NCI-H2107 treated with DMSO at 0.1 percent for 48 hours (cell line): ENCODE results near the gene RUFY3.
"Not testable (repeated sequence)": the region's sequence is repeated elsewhere in the genome, so short reads cannot be mapped to it uniquely, and the experiment has no call there.

Source experiments
- DNase-seq: peaks from one replicate; lab custom pipeline; 2025; ENCODE audit not compliant: unreplicated experiment; lab: John Stamatoyannopoulos, UW

The RUFY3 gene, protein sequence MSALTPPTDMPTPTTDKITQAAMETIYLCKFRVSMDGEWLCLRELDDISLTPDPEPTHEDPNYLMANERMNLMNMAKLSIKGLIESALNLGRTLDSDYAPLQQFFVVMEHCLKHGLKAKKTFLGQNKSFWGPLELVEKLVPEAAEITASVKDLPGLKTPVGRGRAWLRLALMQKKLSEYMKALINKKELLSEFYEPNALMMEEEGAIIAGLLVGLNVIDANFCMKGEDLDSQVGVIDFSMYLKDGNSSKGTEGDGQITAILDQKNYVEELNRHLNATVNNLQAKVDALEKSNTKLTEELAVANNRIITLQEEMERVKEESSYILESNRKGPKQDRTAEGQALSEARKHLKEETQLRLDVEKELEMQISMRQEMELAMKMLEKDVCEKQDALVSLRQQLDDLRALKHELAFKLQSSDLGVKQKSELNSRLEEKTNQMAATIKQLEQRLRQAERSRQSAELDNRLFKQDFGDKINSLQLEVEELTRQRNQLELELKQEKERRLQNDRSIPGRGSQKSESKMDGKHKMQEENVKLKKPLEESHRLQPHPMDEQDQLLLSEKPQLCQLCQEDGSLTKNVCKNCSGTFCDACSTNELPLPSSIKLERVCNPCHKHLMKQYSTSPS

DNA sequence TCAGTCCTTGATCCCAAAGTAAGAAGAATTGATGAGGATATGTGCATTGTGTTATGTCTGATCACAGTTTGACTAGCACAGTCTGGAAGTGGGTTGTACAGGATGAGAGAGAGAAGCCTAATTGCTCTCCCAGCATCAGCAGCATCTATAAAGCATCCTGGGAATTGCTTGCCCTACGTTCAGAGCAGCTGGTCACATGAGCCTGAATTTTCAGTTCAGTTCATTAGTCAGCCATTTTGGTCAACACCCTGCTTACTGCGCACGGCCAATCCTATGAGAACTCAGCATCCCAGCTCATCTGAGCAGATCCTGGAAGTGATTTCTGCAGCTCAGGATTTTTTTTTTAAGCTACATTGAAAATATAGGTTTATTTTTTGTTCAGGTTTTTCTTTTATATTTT, at the start of gene RUFY3:
Gene RUFY3, plus strand, starts transcription at position 218 of the 400 bp plus-strand sequence. CDS start 610 bp downstream, outside the sequence.
- peak; percentile 81 for DNase-seq

GRCh38 chr4:70674191-70674590, 47.6 kb upstream of the RUFY3 start:
- DNase-seq, result no peak

- no peak for DNase-seq
These were observed 47.0 kb upstream of the RUFY3 start for GRCh38 chr4:70674731-70675130.

DNA sequence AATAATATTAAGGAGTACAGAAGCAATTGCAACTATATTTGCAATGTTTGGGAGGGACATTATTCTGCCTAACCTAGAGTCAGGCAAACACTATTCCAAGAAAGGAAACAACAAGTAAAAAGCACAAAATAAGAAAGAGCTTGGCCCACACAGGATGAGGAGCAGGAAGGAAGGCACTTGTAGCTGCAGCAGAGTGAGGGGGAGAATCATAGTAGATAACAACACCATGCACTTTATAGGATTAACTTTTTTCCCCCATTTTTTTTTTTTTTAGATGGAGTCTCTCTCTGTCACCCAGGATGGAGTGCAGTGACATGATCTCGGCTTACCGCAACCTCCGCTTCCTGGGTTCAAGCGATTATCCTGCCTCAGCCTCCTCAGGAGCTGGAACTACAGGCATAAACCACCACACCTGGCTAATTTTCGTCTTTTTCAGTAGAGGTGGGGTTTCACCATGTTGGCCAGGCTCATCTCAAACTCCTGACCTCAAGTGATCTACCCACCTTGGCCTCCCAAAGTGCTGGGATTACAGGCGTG, 45.1 kb upstream of the RUFY3 start:
- no peak for DNase-seq

GRCh38 chr4:70678383-70678999, 43.3 kb upstream of the RUFY3 start:
- DNase-seq, result peak; percentile 83

DNA sequence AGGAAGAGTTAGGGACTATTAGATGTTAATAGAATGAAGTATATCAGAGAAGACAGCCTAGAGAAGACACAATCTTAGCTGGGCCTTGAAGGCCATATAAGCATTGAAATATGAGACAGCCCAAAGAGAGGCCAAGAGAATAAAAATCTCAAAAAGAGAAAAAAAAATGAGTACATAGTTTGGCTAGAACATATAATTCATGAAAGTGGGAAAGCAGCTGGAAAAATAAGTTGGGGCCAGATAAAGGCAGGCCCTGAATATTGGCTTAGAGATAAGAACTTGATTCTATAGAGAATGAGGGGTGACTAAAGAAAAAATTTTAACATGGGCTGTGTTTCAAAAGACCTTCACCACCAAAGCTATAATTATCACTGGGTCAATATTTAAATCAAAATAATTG, 40.8 kb upstream of the RUFY3 start:
- DNase-seq, result no peak

DNA sequence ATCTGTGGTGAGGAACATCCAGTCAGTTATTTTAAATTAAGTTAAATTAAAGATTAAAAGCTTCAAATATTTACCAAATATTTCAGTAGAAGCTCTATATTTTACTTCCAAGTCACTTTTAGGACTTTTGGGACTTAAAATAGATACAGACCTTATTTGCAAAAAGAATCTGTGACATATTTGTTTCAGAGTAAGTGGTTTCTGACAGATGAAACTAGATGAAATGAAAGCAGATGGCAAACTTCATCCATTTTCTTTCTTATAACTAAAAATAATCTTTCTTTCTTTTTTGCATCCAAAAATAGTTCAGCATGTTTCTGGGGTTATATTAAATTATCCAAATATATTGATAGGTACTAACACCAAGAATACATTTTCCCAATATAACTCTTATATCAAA, 40.1 kb upstream of the RUFY3 start:
- no peak for DNase-seq

DNA sequence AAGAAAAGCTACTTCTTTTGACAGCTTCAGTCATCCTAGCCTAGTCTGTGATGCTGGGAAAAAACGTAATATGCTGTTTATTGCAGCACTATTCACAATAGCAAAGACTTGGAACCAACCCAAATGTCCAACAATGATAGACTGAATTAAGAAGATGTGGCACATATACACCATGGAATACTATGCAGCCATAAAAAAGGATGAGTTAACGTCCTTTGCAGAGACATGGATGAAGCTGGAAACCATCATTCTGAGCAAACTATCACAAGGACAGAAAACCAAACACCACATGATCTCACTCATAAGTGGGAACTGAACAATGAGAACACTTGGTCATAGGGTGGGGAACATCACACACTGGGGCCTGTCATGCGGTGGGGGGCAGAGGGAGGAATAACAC, 39.6 kb upstream of the RUFY3 start:
- not testable (repeated sequence) for DNase-seq

GRCh38 chr4:70687392-70687791, 34.4 kb upstream of the RUFY3 start:
- DNase-seq, result no peak

GRCh38 chr4:70687821-70688794, 33.7 kb upstream of the RUFY3 start, which contains the start of gene UTP3:
UTP3 (plus strand) TSS chr4:70688532; CDS start chr4:70688678, 146 bp downstream.
- DNase-seq, result peak; percentile 95

DNA sequence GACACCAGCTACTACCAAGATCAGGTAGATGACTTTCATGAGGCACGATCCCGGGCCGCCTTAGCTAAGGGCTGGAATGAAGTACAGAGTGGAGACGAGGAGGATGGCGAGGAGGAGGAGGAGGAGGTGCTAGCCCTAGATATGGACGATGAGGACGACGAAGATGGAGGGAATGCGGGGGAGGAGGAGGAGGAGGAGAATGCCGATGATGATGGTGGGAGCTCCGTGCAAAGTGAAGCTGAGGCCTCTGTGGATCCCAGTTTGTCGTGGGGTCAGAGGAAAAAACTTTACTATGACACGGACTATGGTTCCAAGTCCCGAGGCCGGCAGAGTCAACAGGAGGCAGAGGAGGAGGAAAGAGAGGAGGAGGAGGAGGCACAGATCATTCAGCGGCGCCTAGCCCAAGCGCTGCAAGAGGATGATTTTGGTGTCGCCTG, 33.0 kb upstream of the RUFY3 start:
- DNase-seq, result no peak

- no peak for DNase-seq
These were observed 30.1 kb upstream of the RUFY3 start for GRCh38 chr4:70691661-70692060.

- not testable (repeated sequence) for DNase-seq
These were observed 27.1 kb upstream of the RUFY3 start for GRCh38 chr4:70694633-70695032.

GRCh38 chr4:70698435-70698834, 23.3 kb upstream of the RUFY3 start:
- DNase-seq, result not testable (repeated sequence)

DNA sequence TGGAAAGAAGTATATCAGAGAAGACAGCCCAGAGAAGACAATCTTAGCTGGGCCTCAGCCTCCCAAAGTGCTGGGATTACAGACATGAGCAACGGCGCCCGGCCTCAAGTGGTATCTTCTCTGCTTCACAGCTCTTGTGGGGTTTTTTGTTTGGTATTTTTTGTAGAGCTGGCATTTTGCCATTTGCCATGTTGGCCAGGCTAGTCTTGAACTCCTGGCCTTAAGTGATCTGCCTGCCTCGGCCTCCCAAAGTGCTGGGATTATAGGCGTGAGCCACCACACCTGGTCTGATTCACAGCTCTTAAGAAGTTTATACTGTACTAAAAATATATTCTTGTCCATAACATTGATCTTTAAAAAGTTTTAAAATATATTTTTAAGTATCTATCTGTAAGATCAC, 21.1 kb upstream of the RUFY3 start:
- no peak for DNase-seq

DNA sequence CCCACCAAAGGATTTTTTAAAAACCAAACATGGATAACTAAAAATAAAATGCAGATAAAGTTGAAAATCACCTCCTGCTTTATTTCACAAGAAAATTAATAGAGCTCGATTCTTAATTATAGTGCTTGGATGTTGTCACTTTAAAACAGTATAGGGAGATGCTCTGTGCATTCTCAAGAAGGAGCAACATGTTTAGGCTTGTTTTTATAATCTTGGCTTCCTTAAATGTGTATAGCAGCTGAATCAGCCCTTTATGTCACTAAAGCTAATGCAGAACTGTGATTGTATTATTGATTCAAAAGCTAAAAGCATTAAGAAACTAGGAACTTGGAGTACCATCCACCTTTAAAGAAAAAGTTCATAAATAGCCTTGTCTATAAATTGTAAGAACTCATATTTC, 20.5 kb upstream of the RUFY3 start:
- no peak for DNase-seq

DNA sequence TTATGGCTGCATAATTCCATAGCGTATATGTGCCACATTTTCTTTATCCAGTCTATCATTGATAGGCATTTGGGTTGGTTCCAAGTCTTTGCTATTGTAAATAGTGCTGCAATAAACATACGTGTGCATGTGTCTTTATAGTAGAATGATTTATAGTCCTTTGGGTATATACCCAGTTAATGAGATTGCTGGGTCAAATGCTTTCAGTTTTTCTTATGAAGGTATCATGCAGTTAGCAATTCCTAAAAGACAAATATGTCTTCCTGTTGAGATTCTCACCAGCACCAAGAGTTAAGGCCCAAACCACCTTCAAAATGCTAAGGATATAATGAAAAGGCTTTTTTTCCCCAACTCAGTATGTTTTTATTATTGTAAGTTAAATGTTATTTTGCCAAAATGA, 19.2 kb upstream of the RUFY3 start:
- DNase-seq, result not testable (repeated sequence)

GRCh38 chr4:70703619-70704214, 18.0 kb upstream of the RUFY3 start:
- DNase-seq, result peak; percentile 78

GRCh38 chr4:70704215-70704930, 17.4 kb upstream of the RUFY3 start:
- peak; percentile 78 for DNase-seq

DNA sequence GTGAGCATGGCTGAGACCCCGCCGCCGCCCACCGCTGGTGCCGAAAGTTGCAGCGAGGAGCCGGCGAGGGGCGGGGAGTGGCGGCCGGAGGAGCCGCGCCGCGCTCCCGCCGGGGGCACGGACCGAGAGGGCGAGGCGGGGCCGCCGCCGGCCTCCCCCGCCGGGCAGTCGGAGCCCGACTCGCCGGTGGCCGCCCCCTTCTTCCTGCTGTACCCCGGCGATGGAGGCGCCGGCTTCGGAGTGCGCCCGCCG, 16.9 kb upstream of the RUFY3 start:
- DNase-seq, result no peak
